Middle frontal gyrus (tissue), 1 donor: ENCODE measurements around the gene DPP6.

Experiments used
- DNase-seq: peaks from one replicate; pipeline ENCODE4 v3.0.0-alpha.2; 2015; ENCODE audit warnings: low spot score; ENCODE audit errors: extremely low spot score

DPP6 gene

GRCh38 chr7:154690411-154690810, 638.2 kb downstream of the DPP6 start:
- DNase-seq = no peak

- no peak for DNase-seq
Observed at GRCh38 chr7:154693661-154694060, 641.5 kb downstream of the DPP6 start.

GRCh38 chr7:154695836-154696235, 643.6 kb downstream of the DPP6 start:
- DNase-seq = no peak

GRCh38 chr7:154696556-154696955, 644.4 kb downstream of the DPP6 start:
- DNase-seq = no peak

- no peak for DNase-seq
Observed at GRCh38 chr7:154698726-154699291, 646.6 kb downstream of the DPP6 start.

DNA sequence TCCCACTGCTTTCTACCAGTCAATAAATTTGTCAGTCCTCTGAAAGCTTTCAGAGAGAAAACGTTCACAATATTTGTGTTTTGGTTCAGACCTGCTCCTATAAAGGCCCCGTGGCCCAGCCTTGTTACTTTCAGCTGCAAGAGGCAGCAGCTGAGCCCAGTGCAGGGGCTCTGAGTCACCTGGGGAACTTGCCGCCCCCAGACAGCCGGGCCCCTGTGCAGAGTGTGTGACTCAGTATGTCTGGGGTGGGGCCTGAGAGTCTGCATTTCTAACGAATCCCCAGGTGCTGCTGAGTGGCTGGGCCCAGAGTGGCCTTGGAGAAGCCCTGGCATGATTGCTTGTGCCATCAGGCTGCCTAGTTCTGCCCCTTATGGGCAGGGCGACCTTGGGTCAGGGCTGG, 647.2 kb downstream of the DPP6 start:
- DNase-seq = no peak

DNA sequence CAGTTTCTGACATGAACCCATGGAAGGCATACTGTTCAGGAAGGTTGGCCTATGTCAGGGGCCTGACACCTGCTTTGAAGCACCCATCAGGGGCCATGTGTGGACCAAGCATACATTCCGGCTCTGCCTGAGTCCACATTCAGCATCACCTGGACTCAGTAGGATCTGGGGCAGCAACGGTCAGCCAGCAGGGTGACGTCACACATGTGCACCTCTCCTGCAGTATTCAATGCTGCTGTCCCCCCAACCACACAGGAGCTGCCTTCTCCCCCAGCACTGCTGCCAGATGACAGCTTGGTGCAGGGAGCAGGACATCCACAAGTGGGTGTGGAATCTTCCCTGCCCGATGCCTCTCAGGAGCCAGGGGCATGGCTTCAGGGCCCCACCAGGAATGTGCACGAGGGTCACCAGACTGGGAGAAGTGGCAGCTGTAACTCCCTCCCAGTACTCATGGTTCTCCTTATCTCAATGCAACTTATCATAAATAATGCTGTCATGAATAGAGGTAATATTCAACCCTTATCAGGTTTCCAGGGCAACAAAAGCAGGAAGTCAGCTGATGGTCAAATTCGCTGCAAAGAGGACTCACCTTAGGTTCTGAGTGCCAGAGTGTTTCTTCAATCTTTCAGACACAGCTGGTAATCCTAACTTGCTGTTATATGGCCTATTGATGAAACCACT, 657.8 kb downstream of the DPP6 start:
- DNase-seq = no peak

DNA sequence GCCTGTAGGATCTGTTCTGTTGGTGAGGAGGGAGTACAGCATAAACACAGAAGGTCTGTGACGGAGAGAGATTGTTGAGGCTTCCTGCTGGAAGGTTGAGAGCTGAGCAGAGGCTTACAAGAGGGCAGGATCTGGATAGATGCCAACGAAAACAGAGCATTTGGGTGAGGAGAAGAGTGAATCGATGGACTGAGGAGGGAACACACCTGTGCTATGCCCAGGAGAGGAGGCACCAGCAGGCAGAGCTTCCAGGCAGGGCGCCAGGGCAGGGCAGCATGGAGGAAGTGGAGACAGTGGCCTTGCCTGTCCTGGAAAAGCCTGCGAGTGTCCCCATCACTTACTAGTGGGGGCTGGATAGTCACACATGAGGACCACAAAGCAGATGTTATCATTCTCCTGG, 667.8 kb downstream of the DPP6 start:
- DNase-seq = no peak

- DNase-seq = no peak
Observed at GRCh38 chr7:154721086-154721485, 668.9 kb downstream of the DPP6 start.

GRCh38 chr7:154726368-154726767, 674.2 kb downstream of the DPP6 start:
- no peak for DNase-seq

DNA sequence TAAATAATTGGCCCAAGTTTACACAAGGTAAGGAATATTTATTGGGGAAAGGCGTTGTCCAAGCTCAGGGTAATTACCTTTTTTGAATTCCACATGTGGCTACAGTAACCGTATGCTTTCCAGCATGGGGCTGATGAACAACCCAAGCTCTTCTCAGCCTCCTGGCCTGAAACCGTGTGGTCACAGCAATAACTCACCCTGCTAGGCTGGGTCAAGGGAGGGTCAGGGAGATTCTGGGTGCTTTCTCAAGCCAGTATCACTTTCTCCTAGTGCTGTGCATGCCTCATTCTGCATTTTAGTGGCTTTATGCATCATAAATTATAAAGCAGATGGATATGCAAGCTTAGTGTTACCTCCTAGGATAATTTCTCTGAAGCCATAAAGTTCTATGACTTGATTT, 676.9 kb downstream of the DPP6 start:
- no peak for DNase-seq

GRCh38 chr7:154735766-154736165, 683.6 kb downstream of the DPP6 start:
- no peak for DNase-seq

DNA sequence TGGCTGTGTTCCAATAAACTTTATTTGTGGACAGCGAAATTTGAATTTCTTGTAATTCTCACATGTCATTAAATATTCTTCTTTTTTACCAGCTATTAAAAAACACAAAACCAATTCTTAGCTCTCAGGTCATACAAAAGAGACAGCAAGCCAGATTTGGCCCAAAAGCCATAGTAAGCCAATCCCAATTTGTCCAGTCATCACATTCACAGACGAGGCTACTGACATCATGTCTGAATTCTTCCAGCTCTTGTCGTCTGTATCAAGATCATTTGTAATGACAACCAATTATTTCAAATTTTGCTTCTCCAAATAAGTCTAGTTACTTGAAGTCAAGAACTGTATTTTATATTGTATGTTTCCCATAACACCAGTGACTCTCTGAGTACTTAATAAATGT, 684.2 kb downstream of the DPP6 start:
- DNase-seq = no peak

DNA sequence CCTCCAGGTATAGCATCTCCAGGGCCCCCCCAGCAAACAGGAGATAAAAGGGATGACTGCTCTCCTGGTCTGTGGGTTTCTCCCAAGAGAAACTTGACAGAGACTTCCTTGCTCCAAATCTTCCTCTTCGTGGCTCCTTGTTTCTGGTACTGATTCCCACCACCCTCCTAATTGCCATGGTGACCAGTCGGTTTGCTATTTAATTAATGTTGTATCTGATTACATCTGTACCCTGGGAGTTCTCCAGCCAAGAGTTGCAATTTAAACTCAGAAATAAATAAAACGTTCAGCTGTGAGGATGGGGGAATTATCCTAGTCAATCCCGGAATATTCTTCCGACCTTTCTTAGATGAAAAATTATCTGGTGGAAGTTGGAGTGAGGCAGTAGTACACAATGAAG, 686.0 kb downstream of the DPP6 start:
- no peak for DNase-seq

DNA sequence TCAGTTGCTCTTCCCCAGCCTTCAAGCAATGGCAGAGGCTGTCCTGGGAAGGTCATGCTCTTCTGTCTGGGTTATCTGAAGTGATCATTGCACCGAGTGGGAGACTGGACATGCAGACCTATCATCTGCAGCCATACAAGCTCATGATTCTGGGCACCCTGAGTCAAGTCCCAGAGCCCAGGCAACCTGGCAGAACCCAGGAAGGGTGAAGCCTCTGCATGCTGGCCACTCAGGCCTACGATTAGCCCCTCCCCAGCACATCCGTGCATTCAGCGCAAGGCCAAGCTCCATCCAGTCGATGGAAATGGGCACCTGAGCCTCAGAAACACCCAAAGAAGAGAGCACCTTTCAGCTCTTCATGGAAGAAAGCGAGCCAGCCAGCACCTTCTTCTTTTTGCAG, 688.9 kb downstream of the DPP6 start:
- no peak for DNase-seq

GRCh38 chr7:154743206-154743605, 691.0 kb downstream of the DPP6 start:
- DNase-seq = peak; percentile 27

DNA sequence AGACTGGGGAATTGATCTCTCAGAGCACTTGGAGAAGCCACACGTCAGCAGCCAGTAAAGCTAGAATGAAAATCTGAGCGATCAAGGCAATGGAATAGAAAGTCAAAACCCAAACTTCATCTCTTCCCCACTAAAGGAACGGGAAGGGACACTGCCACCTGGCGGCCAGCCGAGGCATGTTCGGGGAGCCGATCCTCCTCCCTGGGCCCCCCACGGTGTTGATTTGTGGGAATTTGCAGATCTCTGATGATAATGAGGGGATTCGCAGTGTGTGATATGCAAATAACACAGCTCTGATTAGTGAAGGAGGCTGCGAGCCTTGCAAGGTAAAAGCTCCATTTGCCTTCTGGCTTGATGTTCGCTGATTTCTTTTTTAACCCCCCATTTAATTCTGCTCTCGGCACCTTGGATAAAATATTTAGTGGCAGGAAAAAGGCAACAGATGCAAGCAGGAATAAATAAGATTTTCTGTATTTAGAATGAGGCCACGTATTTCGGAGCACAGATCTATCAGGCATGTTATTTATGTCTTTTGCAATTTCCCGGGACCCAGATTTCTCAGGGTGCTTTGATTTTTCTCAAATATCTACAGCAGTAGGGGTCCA, 692.2 kb downstream of the DPP6 start:
- DNase-seq = no peak

GRCh38 chr7:154744861-154745258, 692.7 kb downstream of the DPP6 start:
- DNase-seq = no peak

GRCh38 chr7:154746571-154747360, 694.6 kb downstream of the DPP6 start:
- DNase-seq = peak; percentile 40

- no peak for DNase-seq
Observed at GRCh38 chr7:154748089-154748786, 696.0 kb downstream of the DPP6 start.

- no peak for DNase-seq
Observed at GRCh38 chr7:154750353-154750801, 698.2 kb downstream of the DPP6 start.

DNA sequence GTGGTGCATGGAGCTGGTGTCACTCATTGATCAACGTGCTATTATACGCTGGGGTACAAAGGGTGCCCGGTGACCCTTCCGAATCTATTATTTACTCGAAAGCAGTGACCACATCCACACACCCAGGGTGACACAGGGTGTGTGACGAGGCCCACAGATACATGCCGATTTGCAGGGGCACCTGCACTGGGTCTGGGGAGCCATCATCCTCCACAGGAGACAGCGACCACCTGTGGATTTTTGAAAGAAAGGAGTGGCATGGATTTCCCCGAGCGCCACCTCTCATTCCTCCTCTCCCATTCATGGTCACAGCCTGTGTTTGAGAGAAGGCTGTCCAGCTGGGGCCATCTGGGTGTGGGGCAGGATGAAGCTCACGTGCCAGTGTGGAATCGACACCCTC, 701.0 kb downstream of the DPP6 start:
- no peak for DNase-seq
